Chondrocyte (in vitro differentiated cells): ENCODE measurements around the gene ADGRA1. TPM values are rescaled to one million over a fixed set of nuclear protein-coding genes. Genes with fewer than 3 reads are reported as not detected.

Experiments used
- DNase-seq: peaks from one replicate; pipeline ENCODE4 v3.0.0; 2021; ENCODE audit warnings: mixed read lengths, low spot score
- H3K27ac Mint-ChIP-seq: one replicate; pipeline ENCODE4 v1.8.0; 2021; ENCODE audit warnings: mild to moderate bottlenecking, moderate library complexity, mixed read lengths; ENCODE audit not compliant: unreplicated experiment
- H3K27me3 Mint-ChIP-seq: 2 replicates; pipeline ENCODE4 v1.8.0; 2021; ENCODE audit warnings: low read depth, mixed read lengths
- H3K36me3 Mint-ChIP-seq: 2 replicates; pipeline ENCODE4 v1.8.0; 2021; ENCODE audit warnings: low read depth, mixed read lengths
- H3K4me1 Mint-ChIP-seq: 2 replicates; pipeline ENCODE4 v1.8.0; 2021; ENCODE audit warnings: low read depth, mild to moderate bottlenecking, mixed read lengths
- H3K4me3 Mint-ChIP-seq: one replicate; pipeline ENCODE4 v1.8.0; 2021; ENCODE audit warnings: mild to moderate bottlenecking, moderate library complexity, mixed read lengths; ENCODE audit not compliant: unreplicated experiment
- H3K9me3 Mint-ChIP-seq: 2 replicates; pipeline ENCODE4 v1.8.0; 2021; ENCODE audit warnings: low read depth, mixed read lengths
- CTCF ChIP-seq: fragments of 200-600 bp; sonication (generic); IDR thresholded peaks from 2 replicates; pipeline ENCODE4 v1.5.0; 2021; ENCODE audit warnings: antibody characterized with exemption, mild to moderate bottlenecking, moderate library complexity
- total RNA-seq: library from RNA; stranded (reverse); gene quantifications from 3 replicates; pipeline ENCODE4 v1.2.1, GENCODE V29; 2021

The ADGRA1 gene
- total RNA-seq, 1 donor from 2014 or later = not detected

GRCh38 chr10:133104963-133105640, 17.4 kb downstream of the ADGRA1 start:
- Mint-ChIP-seq H3K9me3 (peaks cover 25% of the 10 kb centered on the region), H3K27ac (no peak overlapping the region), H3K4me1 (no peaks in the 10 kb centered on the region), H3K4me3 (no peak overlapping the region), H3K27me3 (peaks cover 19% of the 10 kb centered on the region), H3K36me3 (peaks cover 6% of the 10 kb centered on the region)
- no peak for DNase-seq
- TF ChIP-seq CTCF = no peak

- Mint-ChIP-seq H3K36me3 (peaks cover 6% of the 10 kb centered on the region), H3K27ac (no peak overlapping the region), H3K9me3 (peaks cover 25% of the 10 kb centered on the region), H3K4me3 (no peak overlapping the region), H3K4me1 (no peaks in the 10 kb centered on the region), H3K27me3 (peaks cover 18% of the 10 kb centered on the region)
- no peak for DNase-seq
- no peak for TF ChIP-seq CTCF
Observed at GRCh38 chr10:133105686-133106390, 18.1 kb downstream of the ADGRA1 start.

- Mint-ChIP-seq H3K36me3 (peaks cover 6% of the 10 kb centered on the region), H3K27ac (no peak overlapping the region), H3K4me1 (no peaks in the 10 kb centered on the region), H3K27me3 (peaks cover 14% of the 10 kb centered on the region), H3K4me3 (no peak overlapping the region), H3K9me3 (peaks cover 25% of the 10 kb centered on the region)
- no peak for DNase-seq
- no peak for TF ChIP-seq CTCF
Observed at GRCh38 chr10:133106516-133106915, 18.8 kb downstream of the ADGRA1 start.

- Mint-ChIP-seq H3K9me3 (peaks cover 25% of the 10 kb centered on the region), H3K4me1 (no peaks in the 10 kb centered on the region), H3K36me3 (peaks cover 6% of the 10 kb centered on the region), H3K4me3 (no peak overlapping the region), H3K27me3 (peaks cover 5% of the 10 kb centered on the region), H3K27ac (no peak overlapping the region)
- DNase-seq = no peak
- TF ChIP-seq CTCF = no peak
Observed at GRCh38 chr10:133107442-133107841, 19.7 kb downstream of the ADGRA1 start.

GRCh38 chr10:133109711-133110110, 22.0 kb downstream of the ADGRA1 start:
- peaks cover 25% of the 10 kb centered on the region for H3K9me3 Mint-ChIP-seq
- no peak overlapping the region for H3K27ac Mint-ChIP-seq
- H3K4me3 Mint-ChIP-seq = no peak overlapping the region
- peaks cover 4% of the 10 kb centered on the region for H3K27me3 Mint-ChIP-seq
- TF ChIP-seq CTCF = no peak
- DNase-seq = no peak
- H3K36me3 Mint-ChIP-seq = peaks cover 6% of the 10 kb centered on the region
- H3K4me1 Mint-ChIP-seq = no peaks in the 10 kb centered on the region
